ENCODE data around the gene NPAS3. TPM values are rescaled to one million over a fixed set of nuclear protein-coding genes. Genes with fewer than 3 reads are reported as not detected.
A peak's percentile ranks its signal among the peaks of the same experiment; 100 is the strongest.

Gene NPAS3
- total RNA-seq, 1 donor from 2014 or later = 6.1 TPM

DNA sequence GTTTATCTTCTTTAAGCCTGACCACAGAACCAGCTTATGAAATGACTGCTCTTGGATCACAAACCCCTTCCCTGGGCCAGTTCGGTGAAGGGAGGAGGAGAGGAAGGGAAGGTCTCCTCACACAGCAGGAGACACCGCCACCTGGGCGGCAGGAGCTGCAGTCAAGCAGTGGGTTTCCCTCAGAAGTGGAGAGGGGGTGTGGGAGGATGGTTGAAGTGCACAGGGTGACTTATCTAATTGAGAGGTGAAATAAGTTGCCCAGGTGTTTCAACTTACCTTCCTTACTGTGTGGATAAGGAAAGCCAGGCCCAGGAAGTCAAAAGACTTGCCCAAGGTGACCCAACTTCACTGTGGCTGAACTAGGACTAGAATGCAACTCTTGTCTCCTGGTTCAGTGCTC, 905.4 kb downstream of the NPAS3 start:
- H3K4me1 Mint-ChIP-seq (ENCODE audit: low read depth) = no peaks in the 10 kb centered on the region
- TF ChIP-seq, protein P1, sequence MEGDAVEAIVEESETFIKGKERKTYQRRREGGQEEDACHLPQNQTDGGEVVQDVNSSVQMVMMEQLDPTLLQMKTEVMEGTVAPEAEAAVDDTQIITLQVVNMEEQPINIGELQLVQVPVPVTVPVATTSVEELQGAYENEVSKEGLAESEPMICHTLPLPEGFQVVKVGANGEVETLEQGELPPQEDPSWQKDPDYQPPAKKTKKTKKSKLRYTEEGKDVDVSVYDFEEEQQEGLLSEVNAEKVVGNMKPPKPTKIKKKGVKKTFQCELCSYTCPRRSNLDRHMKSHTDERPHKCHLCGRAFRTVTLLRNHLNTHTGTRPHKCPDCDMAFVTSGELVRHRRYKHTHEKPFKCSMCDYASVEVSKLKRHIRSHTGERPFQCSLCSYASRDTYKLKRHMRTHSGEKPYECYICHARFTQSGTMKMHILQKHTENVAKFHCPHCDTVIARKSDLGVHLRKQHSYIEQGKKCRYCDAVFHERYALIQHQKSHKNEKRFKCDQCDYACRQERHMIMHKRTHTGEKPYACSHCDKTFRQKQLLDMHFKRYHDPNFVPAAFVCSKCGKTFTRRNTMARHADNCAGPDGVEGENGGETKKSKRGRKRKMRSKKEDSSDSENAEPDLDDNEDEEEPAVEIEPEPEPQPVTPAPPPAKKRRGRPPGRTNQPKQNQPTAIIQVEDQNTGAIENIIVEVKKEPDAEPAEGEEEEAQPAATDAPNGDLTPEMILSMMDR (IDR thresholded peaks at IDR 0.05; ENCODE audit: unreplicated experiment) = no peak
- no peaks in the 10 kb centered on the region for H3K9me3 Mint-ChIP-seq (ENCODE audit: low read depth)
- no peak overlapping the region for H3K27ac Mint-ChIP-seq
- H3K36me3 Mint-ChIP-seq (ENCODE audit: insufficient read depth) = no peaks in the 10 kb centered on the region
- H3K27me3 Mint-ChIP-seq = peaks cover 9% of the 10 kb centered on the region
- DNase-seq (ENCODE audit: low spot score, unreplicated experiment) = no peak
- no peak overlapping the region for H3K4me3 Mint-ChIP-seq (ENCODE audit: low read depth)

DNA sequence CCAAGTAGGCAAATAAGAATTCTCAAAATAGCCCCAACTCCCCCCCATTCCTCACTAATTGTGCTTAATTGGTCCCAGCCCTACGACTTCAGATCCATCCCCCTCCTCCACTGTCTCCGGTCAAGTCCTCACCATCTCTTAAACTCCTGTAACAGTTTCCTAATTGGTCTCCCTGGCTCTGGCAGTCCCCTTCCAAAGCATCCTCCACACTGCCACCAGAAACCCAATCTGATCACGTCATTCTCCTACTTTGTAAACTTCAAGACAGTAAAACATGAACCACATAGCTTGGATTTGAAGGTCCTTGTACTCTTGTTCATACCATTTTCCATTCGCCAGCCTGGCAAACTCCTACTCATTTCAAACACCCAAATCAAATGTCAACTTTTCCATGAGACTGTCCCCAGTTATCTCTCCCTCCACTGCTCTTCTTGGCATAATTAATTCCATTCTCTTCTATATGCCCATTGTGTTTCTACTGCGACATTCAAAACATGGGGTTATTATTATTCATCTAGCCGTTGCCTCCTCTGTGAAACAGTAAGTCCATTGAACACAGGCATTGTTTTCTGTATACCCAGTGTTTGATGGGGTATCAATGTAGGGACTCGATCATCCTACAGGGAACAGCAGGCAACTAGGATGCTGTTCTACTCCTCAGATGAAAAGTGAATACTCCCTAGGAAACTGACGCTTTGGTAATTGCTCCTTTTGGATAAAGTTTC, 907.6 kb downstream of the NPAS3 start:
- H3K9me3 Mint-ChIP-seq (ENCODE audit: low read depth) = no peaks in the 10 kb centered on the region
- TF ChIP-seq, protein P1 (IDR thresholded peaks at IDR 0.05; ENCODE audit: unreplicated experiment) = no peak

DNA sequence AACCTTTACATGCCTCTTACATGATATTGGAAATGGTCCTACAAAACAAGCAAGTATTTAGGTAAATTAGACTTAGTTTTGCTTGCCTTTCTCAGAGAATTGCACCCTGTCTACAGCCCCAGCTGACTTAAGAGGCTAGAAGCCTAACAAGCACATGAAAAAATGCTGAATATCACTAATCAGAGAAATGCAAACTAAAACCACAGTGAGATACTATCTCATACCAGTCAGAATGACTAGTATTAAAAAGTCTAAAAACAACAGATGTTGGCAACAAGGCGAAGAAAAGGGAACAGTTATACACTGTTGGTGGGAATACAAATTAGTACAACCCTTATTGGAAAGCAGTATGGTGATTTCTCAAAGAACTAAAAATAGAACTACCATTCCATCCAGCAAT, 908.4 kb downstream of the NPAS3 start:
- Mint-ChIP-seq H3K27me3 (peaks cover 13% of the 10 kb centered on the region), H3K27ac (no peak overlapping the region), H3K4me1 (ENCODE audit: low read depth) (peaks cover 13% of the 10 kb centered on the region), H3K36me3 (ENCODE audit: insufficient read depth) (no peaks in the 10 kb centered on the region), H3K4me3 (ENCODE audit: low read depth) (no peak overlapping the region), H3K9me3 (ENCODE audit: low read depth) (no peaks in the 10 kb centered on the region)
- no peak for DNase-seq (ENCODE audit: low spot score, unreplicated experiment)
- TF ChIP-seq, protein P1 (IDR thresholded peaks at IDR 0.05; ENCODE audit: unreplicated experiment) = no peak

More for the DNA sequence above, 907.6 kb downstream of the NPAS3 start:
- Mint-ChIP-seq H3K27me3 (peaks cover 12% of the 10 kb centered on the region), H3K36me3 (ENCODE audit: insufficient read depth) (no peaks in the 10 kb centered on the region), H3K4me3 (ENCODE audit: low read depth) (no peak overlapping the region), H3K4me1 (ENCODE audit: low read depth) (peaks cover 5% of the 10 kb centered on the region), H3K27ac (no peak overlapping the region)
- DNase-seq (ENCODE audit: low spot score, unreplicated experiment) = no peak

DNA sequence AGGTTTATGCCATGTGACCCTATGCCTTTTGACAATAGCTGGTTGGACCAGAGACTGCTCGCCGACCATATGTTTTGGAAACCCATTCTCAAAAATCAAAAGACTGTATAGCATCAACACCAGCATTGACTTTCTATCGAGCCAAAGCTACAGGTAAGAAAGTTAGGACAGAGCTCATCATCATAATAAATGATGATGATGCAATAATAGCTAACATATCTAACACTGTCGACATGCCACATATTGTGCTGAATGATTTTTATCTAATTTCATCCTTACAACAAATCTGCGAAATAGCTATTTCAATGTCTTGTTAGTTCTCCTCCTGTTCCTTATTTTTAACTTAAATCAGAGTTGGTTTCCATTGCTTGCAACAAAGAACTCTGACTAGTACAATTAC, 909.3 kb downstream of the NPAS3 start:
- H3K4me1 Mint-ChIP-seq (ENCODE audit: low read depth) = peaks cover 15% of the 10 kb centered on the region
- H3K27me3 Mint-ChIP-seq = peaks cover 14% of the 10 kb centered on the region
- H3K36me3 Mint-ChIP-seq (ENCODE audit: insufficient read depth) = no peaks in the 10 kb centered on the region
- H3K4me3 Mint-ChIP-seq (ENCODE audit: low read depth) = no peak overlapping the region
- TF ChIP-seq, protein P1 (IDR thresholded peaks at IDR 0.05; ENCODE audit: unreplicated experiment) = no peak
- DNase-seq (ENCODE audit: low spot score, unreplicated experiment) = no peak
- no peak overlapping the region for H3K27ac Mint-ChIP-seq
- H3K9me3 Mint-ChIP-seq (ENCODE audit: low read depth) = no peaks in the 10 kb centered on the region

DNA sequence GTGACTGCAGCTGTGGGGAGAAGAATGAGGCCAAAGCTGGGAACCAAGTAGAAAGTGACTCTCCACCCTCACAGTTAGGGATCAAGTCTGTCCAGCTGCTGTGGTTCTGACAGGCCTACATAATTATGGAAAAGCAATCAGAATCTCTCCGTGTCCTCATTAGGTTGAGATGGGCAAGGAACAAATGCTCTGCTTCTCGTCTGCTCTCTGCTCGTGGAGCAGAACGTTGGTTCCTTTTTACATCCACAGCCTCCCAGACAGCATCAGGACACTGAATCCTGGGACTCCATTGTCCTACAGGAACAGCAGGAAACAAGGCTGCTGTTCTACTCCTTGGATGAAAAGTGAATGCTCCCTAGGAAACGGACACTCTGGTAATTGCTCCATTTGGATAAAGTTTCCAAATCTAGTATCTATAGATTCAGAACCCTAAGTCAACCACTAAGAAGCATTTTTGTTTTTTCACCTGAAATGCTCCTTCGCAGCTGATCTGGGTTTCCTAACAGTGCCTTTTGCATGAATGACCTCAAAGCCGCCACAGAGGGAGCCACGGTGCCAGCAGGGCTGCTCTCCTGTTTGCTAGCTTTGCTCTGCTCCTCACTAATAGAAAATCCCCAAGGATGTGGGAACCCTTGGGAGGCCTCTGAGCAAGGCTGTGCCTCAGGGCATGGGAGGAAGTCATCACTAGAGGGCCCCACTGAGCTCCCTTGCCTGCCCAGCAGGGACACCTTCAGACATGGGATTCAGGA, 910.2 kb downstream of the NPAS3 start:
- Mint-ChIP-seq H3K36me3 (ENCODE audit: insufficient read depth) (no peaks in the 10 kb centered on the region), H3K27me3 (peaks cover 9% of the 10 kb centered on the region), H3K27ac (no peak overlapping the region), H3K9me3 (ENCODE audit: low read depth) (no peaks in the 10 kb centered on the region), H3K4me3 (ENCODE audit: low read depth) (no peak overlapping the region), H3K4me1 (ENCODE audit: low read depth) (peaks cover 15% of the 10 kb centered on the region)
- DNase-seq (ENCODE audit: low spot score, unreplicated experiment) = peak; percentile 79
- TF ChIP-seq, protein P1 (IDR thresholded peaks at IDR 0.05; ENCODE audit: unreplicated experiment) = peak; percentile 88

Measured in progenitor cell of endocrine pancreas (in vitro differentiated cells).